Lung microvascular endothelial cell (primary cell): Measurements from ENCODE around the gene FAM89B. TPM values are rescaled to one million over a fixed set of nuclear protein-coding genes. Genes with fewer than 3 reads are reported as not detected.

Experiments
- total RNA-seq: library from RNA; depleted of rRNA; stranded (reverse); fragments of >200 nt; gene quantifications from 2 replicates; pipeline ENCODE4 v1.2.1, GENCODE V29; 2014

FAM89B gene
- total RNA-seq, 1 donor from 2014 or later, result 23.2 TPM

Other genes starting within 250 kb of the FAM89B start
- 17.9 and 18.3 TPM in 2 replicates for gene DPF2, start 238.7 kb upstream of the FAM89B start, total RNA-seq
- 0.22 TPM in 1 of 2 replicates, not detected in the other for gene TIGD3, start 217.8 kb upstream of the FAM89B start, total RNA-seq
- gene SLC25A45, start 189.9 kb upstream of the FAM89B start, total RNA-seq, result 1.2 and 1.7 TPM in 2 replicates
- 63.4 and 82.9 TPM in 2 replicates for gene FRMD8, start 185.9 kb upstream of the FAM89B start, total RNA-seq
- gene NEAT1, start 149.7 kb upstream of the FAM89B start, total RNA-seq, result 26.4 and 94.2 TPM in 2 replicates
- 1,818 and 2,739 TPM in 2 replicates for gene MALAT1, start 73.5 kb upstream of the FAM89B start, total RNA-seq
- 36.6 and 46.6 TPM in 2 replicates for gene SCYL1, start 47.5 kb upstream of the FAM89B start, total RNA-seq
- gene LTBP3, start 14.2 kb upstream of the FAM89B start, total RNA-seq, result 20.5 and 23.0 TPM in 2 replicates
- gene ZNRD2, start 2.1 kb upstream of the FAM89B start, total RNA-seq, result 30.8 and 32.7 TPM in 2 replicates
- 2.0 and 4.8 TPM in 2 replicates for gene EHBP1L1, start 3.5 kb downstream of the FAM89B start, total RNA-seq
- under 0.01 and 0.20 TPM in 2 replicates for gene KCNK7, start 23.3 kb downstream of the FAM89B start, total RNA-seq
- 58.8 and 67.5 TPM in 2 replicates for gene MAP3K11, start 41.7 kb downstream of the FAM89B start, total RNA-seq
- gene PCNX3, start 43.2 kb downstream of the FAM89B start, total RNA-seq, result 10.2 and 12.9 TPM in 2 replicates
- 42.9 and 92.5 TPM in 2 replicates for gene SIPA1, start 65.6 kb downstream of the FAM89B start, total RNA-seq
- gene RELA, start 90.4 kb downstream of the FAM89B start, total RNA-seq, result 10.2 and 16.1 TPM in 2 replicates
- gene KAT5, start 139.7 kb downstream of the FAM89B start, total RNA-seq, result 33.6 and 49.2 TPM in 2 replicates
- gene RNASEH2C, start 148.3 kb downstream of the FAM89B start, total RNA-seq, result 29.6 and 57.1 TPM in 2 replicates
- gene AP5B1, start 208.4 kb downstream of the FAM89B start, total RNA-seq, result 5.2 and 8.3 TPM in 2 replicates
- not detected in 2 replicates for gene OVOL1, start 214.5 kb downstream of the FAM89B start, total RNA-seq